22Rv1 (cell line): Measurements from ENCODE around the gene NLGN4Y.

Source experiments
- CTCF ChIP-seq: fragments of 450-650 bp; IDR thresholded peaks from 2 replicates; pipeline ENCODE4 v1.5.1; 2017; ENCODE audit warnings: mild to moderate bottlenecking
- ZFX ChIP-seq: fragments of 450-650 bp; IDR thresholded peaks from 2 replicates; pipeline ENCODE4 v1.6.1; 2017; ENCODE audit warnings: antibody characterized with exemption, borderline replicate concordance

GRCh38 chrY:14804041-14804440 is 279.7 kb downstream of the NLGN4Y start:
- TF ChIP-seq CTCF (no peak), ZFX (no peak)
